ENCODE results near the gene TRIM54.
"Not testable (repeated sequence)": the region's sequence is repeated elsewhere in the genome, so short reads cannot be mapped to it uniquely, and the experiment has no call there.

The TRIM54 gene

DNA sequence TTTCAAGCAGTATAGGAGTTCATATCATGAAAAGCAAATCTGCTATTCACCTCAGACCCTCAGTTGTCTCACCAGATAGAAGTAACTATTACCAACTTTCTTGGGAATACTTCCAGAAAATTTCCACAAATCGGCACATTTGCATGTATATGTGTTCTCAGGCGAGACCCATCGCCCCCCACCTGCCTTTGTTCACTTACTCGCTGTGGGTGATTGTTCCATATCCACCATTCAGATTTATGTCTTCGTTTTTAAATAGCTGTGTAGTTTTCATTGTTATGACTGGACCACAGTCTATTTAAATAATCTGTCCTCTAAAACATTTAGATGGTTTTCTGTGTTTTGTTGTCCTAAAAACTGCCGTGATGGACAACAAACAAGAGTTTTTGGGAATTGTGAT, 3.3 kb downstream of the TRIM54 start:
- no peak for DNase-seq

DNA sequence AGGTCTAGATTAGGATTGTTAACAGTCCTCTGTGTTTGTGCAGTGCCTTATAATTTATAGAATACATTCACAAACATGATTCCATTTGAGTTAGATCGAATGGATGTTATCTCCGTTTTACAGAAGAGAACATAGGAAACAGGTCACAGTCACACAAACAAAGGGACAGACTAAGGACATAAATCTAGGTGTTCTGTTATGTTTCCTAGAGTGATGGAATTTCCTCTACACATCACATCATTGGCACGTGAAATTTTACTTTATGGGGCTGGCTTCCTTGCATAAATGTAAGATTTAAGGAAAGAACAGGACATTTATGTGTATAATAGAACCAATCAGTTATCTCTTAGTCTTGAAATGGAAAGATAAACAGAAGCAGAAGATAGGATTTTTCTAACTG, 6.4 kb downstream of the TRIM54 start:
- no peak for DNase-seq

DNA sequence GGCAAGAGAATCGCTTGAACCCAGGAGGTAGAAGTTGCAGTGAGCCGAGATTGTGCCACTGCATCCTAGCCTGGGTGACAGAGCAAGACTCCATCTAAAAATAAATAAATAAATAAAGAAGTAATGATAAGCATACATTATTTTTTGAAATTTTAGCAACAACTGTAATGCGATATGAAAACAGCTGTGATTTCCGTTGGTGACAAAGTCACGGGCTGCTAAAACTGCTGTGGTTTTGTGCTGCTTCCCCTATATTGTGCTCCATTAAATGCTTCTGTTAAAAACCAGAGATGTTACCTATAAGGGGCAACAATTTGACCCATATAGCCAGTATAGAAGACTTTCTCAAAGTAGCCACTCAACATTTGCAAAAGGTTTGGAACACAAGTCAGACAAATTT, 8.3 kb downstream of the TRIM54 start:
- no peak for DNase-seq

DNA sequence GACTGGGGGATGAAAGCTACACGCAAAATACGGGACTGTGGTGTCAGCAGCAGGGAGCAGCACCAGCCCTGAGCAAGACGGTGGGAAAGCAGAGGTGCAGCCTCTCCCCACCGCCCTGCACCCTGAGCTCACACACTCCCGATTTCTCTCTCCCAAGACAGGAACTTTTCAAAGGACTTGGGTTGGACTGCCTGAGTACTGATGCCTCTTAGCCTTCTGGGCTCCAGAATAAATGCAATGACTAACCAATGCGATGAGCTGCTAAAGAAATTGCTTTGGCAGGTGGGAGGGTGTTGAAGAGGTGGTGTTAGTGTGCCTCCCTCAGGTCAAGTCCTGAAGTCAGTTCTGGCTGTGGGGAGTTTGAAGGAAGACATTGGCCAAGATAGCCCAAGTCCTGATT, 9.6 kb downstream of the TRIM54 start:
- DNase-seq = no peak

DNA sequence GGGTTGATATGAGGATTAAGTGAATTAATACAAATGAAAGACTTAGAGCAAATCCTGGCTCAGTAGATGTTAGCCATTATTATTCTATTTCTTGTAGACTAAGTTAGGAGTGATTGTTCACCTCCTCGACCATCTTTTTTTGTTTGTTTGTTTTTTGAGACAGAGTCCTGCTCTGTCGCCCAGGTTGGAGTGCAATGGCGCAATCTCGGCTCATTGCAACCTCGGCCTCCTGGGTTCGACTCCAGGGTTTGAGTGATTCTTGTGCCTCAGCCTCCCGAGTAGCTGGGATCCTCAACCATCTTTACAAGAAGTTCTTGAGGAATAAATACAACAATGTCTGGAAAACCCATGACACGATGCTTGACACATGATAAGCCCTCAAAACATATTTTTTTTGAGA, 12.7 kb downstream of the TRIM54 start:
- no peak for DNase-seq

DNA sequence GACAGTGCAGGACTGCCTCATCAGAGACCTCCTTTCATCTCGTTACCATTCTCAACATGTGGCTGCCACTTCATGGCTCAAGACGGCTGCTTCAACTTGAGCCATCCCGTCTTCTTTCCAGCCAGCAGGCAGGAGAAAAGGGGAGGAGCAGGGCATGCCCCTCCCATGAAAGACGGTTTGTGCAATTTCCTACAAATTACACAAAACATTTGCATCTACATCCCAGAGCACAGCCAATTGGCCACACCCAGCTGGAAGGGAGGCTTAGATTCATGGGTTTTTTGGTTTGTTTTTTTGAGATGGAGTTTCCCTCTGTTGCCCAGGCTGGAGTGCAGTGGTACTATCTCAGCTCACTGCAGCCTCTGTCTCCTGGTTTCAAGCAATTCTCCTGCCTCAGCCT, 14.3 kb downstream of the TRIM54 start:
- no peak for DNase-seq

DNA sequence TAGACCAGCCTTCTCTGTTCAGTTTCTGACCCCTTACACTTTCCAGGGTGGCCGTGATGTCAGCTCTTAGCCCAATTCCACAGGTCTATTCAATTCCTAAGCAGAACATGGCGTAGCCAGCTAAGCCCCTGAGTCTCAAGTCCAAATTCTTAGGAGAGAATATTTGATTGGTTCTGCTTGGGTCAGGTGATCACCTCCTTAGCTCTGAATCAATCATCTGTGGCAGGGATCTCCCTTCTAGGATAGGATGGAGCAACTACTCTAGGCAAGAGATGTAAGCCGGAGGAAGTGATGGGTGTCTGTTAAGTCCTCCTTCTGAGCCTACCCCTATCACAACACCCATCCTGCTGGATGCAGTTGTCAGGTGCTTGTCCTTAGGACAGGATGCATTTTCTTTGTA, 15.0 kb downstream of the TRIM54 start:
- DNase-seq = no peak

DNA sequence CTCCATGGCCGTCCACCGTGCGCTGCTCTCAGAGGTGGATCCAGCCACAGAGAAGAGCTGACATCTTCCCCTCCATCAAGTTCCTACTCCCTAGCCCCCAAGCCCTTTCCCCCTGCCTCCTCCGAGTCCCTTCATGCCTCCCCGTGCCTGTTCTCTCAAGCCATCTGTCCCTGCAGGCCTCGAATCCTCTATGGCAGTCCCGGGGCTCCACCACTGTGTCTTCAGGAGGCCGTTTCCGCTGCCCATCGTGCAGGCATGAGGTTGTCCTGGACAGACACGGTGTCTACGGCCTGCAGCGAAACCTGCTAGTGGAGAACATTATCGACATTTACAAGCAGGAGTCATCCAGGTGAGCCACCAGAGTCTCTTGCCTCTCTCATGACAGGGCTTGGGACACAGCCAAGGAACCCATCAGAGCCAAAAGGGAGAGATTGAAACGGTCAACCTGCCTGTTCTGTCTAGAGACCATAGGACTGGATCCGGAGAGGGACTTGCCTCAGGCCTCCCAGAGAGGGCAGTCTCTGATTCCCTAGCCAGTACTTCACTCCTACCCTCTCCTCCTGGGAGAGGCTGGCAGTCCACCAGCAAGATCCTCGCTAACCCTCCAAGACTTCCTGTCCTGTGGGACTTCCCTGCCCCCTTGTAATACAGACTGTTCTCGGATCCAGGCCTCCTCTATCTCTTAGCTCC, 16.3 kb downstream of the TRIM54 start:
- DNase-seq = no peak

DNA sequence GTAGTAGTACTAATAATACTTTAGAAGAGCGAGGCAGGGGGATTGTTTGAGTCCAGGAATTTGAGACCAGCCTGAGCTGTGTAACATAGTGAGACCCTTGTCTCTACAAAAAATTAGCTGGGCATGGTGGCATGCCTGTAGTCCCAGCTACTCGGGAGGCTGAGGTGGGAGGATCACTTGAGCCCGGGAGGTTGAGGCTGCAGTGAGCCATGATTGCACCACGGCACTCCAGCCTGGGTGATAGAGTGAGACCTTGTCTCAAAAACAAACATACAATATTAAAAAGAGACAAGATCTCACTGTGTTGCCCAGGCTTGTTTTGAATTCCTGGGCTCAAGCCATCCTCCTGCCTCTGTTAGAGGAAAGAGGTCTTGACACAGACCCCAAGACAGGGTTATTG, 18.4 kb downstream of the TRIM54 start:
- not testable (repeated sequence) for DNase-seq

DNA sequence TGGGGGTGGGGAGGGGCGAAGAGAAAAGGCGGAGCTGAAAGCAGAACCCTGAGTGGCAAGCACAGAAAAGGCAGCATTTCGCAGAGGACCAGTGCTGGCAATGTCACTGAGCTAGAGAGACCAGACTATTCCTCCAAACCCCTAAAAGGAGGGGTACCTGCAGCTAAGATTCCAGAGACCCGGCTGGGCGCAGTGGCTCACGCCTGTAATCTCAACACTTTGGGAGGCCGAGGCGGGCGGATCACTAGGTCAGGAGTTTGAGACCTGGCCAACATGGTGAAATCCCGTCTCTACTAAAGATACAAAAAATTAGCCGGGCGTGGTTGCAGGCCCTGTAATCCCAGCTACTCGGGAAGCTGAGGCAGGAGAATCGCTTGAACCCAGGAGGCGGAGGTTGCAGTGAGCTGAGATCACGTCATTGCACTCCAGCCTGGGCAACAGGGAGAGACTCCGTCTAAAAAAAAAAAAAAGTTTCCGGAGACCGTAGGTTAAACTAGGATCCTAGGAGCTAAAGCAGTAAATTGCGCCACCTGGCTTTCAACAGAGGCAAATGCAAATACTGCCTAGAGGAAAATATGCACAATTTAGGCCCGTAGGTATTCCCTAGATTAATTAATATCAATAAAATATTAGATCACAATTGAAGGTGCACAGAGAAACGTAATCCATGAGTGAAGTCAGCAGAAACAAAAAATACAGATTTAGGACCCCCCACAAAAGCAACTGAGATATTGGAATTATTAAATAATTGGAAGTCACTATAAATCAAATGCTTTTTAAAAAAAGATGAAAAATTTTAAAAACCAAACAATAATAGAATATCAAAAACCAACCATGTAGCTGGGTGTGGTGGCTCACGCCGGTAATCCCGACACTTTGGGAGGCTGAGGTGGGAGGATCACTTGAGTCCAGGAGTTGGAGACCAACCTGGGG, 21.1 kb downstream of the TRIM54 start:
- DNase-seq = no peak

DNA sequence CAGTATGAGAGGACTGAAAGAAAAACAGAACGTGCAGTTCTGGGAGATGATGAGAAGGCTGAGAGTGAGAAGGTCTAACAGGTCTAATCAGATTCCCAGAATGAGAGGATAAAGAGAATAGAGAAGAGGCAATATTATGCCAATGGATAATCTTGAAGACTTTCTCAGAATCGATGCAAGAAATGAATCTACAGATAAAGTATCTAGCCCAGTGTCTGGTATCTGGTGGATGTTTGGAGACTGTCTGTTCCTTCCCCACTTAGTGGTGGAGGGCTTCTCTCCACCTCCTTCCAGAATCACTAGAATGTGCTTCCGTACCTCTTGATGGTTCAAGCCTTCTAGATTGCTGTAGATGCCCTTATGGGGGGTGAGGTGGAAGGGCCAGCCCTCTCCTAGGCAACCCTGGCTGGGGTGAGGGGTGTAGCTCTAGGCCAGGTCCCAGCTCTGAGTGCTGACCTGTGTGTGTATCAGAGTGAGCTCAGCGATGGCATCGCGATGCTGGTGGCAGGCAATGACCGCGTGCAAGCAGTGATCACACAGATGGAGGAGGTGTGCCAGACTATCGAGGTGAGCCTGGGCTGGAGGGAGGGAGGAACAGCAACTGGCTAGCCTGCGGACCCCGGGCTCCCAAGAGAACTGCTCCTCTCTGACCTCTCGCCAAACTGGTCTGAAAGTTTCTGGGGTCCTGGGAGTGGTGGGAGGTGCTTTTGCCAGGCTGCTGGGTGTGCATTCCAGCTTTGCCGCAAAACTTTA, 22.4 kb downstream of the TRIM54 start:
- DNase-seq = no peak

DNA sequence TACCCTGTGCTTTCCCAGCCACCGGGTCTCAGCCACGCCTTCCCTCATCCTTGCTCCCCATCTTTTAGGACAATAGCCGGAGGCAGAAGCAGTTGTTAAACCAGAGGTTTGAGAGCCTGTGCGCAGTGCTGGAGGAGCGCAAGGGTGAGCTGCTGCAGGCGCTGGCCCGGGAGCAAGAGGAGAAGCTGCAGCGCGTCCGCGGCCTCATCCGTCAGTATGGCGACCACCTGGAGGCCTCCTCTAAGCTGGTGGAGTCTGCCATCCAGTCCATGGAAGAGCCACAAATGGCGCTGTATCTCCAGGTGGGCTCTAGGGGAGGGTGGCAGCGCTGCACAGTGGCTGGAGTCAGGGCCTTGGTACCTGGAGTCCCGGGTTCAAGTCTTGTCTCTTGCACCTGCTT, 23.3 kb downstream of the TRIM54 start:
- DNase-seq = no peak

DNA sequence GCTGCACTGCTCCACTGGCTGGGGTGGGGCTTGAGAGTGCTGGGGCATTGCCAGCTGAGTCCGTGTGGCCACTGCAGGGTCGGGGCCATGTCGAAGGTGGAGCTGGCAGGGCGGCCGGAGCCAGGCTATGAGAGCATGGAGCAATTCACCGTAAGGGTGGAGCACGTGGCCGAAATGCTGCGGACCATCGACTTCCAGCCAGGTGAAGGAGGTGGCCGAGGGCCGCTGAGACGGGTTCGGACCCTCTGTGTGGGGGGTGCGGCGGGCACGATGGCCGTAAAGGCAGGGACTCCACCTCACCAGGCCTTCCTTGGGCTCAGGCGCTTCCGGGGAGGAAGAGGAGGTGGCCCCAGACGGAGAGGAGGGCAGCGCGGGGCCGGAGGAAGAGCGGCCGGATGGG, 23.9 kb downstream of the TRIM54 start:
- DNase-seq = no peak

DNA sequence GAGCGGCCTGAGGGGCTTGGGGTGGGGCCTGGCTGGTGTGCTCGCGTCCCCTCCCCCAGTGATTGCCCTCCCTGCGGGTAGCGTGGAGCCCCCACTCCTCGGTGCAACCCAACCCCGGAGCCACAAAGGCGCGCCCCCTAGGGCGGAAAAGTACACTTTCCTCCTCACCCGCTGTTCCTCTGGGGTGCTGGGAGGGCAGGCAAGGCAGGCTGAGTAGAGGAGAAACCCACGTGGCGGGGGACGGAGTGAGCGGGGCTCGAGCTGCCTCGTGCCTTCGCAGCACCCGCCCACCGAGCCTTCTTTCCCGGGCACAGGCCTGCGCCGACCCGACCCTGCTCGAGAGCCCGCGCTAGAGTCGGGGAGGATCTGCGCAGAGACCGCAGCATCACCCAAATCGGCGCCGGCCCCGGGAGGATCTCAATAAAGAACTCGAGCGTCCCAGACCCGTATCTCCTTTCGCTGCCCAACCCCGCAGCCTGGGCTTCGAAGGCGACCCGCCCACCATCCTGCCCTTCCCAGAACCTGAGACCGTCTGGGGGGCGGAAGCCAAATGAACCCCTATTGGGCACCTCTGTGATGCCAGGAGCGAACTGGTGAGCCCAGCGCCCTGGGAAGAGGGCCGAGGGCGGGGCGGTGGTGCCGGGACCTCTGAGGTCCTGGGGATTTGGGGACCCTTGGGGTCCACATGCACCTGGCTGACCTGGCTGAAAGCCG, 24.5 kb downstream of the TRIM54 start:
- no peak for DNase-seq

DNA sequence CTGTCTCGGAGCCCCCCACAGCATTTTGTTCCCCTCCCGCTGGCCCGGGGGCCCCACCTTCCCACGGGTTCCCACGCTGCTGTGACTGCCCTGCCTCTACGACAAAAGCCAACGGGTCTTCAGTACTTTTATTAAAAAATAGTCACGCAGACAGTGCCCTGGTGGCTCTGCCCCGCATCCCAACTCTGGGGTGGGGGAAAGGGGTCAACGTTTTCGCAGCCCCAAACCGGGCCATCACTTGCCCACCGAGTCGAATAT, 25.0 kb downstream of the TRIM54 start:
- DNase-seq = no peak

DNA sequence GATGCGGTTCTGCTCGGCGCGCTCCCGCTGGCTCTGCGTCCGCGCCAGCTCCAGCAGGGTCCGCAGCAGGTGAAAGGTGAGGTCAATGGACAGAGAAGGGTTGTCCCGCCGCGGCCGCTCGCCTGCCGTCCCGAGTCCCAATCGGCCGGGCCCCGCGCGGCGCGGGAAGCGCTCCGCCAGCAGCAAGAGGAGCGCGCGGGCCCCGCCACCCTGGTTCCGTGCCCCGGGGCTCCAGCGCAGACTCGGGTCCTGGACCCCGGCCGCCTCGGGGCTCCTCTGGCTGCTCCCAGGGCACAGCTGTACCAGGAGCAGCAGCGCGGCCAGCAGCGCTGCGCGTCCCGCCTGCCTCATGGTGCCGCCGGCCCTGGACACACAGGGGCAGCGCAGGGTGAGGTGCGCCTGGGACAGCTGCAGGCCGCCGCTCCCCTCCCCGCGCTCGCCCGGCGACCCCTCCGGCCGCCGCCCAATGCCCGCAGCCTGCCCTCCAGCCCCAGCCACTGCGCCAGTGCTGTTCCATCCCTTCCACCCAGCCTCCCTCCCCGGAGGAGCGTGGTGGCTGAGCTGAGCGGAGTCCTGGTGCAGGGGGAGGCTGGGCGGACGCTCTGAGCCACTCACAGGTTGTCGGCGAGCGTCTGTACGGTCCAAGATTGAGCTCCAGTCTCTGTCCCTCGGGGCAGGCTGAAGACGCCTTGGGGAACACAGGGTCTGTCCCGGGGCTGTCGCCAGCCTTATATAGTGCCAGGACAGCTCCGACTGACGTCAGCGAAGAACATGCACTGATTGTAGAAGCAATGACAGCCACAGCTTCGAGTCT, 25.5 kb downstream of the TRIM54 start:
- no peak for DNase-seq

DNA sequence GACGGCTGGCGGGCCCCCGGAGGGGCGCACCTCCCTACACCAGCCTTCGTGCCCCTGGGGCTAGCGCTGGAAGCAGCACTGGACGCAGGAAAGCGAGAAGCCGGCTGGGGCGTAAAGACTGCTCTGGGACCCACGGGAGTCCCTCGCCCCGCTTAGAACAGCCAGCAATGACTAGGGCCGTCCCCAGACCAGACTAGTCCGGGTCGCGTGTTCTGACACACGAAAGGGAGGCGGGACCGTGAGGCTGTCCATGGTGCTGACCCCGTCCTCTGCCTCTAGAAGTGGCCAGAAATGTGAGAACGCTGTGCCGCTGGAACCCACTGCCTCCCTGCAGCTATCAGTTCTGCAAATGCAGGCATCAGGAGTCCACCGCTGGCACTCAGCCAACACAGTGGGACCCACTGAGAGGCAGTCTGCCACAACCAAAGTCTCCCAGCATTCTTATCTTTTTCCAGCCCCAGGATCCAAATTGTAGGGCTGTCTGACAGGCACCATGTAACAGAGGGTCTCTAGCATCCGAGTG, 26.2 kb downstream of the TRIM54 start, which contains the start of gene UCN:
Gene UCN, minus strand, starts transcription at position 87 of the 523 bp plus-strand sequence. CDS start 550 bp downstream, outside the sequence.
- DNase-seq = peak; percentile 73

DNA sequence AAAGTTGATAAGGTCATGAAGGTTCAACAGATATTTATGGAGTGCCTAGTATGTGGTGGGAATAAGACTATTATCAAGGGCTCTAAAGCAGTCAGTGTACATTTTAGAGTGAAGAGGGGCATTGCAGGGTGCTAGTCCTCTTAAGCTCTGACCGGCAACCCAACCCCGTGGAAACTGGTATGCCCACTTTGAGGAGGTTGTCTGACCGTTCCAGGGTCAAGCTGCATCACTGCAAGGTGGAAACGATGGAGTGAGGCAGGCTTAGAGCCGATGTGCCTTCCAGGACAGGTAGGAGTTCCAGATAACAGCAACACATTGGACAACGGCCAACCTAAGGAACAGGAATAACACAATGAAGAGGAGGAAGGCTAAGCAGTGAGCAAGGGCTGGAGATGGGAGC, 27.4 kb downstream of the TRIM54 start:
- no peak for DNase-seq

DNA sequence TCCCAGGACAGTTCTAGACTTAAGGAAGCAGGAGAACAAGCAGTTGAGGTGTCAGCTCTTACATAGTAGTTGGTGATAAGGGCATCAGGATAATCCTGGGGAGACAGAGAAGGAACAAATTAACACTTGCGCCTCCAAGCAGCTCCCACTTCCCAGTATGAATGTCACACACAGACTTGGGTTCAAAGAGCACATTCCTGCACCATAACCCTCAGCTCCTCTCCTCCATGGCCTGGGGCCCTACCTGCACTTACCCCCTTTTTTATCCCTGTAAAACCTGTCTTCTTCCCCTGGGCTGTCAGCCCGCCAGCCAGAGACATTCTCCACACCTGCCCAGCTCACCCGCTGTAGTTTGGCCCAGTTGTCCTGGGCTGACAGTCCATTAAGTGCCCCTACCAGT, 29.9 kb downstream of the TRIM54 start:
- DNase-seq = no peak

DNA sequence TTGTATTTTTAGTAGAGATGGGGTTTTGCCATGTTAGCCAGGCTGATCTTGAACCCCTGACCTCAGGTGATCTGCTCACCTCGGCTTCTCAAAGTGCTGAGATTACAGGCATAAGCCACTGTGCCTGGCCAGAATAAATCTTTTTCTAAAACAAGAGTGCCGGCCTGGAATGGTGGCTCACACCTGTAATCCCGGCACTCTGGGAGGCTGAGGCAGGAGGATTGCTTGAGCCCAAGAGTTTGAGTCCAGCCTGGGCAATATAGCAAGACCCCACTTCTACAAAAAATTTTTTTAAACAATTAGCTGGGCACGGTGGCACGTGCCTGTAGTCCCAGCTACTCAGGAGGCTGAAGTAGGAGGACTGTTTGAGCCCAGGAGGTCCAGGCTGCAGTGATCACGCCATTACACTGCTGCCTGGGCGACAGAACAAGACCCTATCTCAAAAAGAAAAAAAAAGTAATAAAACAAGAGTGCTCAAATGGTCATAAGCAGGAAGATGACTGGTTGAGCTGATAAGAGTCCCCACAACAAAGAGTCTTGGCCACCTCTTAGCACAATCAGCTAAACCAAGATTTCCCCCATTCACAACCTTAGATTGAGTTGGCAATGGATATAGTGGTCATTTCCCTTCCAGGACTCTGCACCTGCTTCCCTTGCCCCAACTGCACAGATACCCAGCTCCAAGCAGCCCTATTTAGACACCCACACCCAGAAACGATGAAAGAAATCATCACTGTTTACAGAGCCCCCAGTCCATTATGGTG, 31.8 kb downstream of the TRIM54 start:
- DNase-seq = no peak

DNA sequence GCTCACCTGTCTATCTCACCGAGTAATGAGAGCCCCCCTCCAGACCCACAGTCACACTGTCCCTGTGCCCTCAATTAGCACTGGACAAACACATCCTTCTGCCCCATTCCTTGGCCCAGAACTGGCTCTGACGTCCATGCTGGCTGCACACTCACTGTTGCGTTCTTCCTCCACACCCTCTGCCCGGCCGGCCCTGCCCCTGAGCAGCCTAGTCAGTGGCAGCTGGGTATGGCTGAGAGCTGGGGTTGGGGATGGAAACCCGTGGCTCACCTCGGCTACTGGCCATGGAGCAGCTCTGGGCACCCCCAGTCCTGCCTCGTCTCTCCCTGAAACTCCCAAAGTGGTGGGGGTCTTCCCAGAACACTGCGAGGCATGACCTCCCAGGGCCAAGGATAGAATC, 32.5 kb downstream of the TRIM54 start:
- DNase-seq = no peak

All from femur (tissue), 1 donor.